K562 (cell line): Measurements from ENCODE around the gene TM9SF4. TPM values are rescaled to one million over a fixed set of nuclear protein-coding genes. Genes with fewer than 3 reads are reported as not detected.

Source experiments
- ATAC-seq: fragments of 200-7000 bp; cut with Tn5 transposase; 3 replicates; pipeline ENCODE4 v1.9.1; 2020; ENCODE audit warnings: moderate library complexity
- BruUV-seq: library from RNA; stranded (reverse); fragments of 400-500 nt; replicated peaks from 2 replicates; lab custom pipeline; 2021; lab: Mats Ljungman, UMichigan
- CTCF ChIA-PET: fragments of 300-600 bp; formaldehyde crosslinking; extraction: SDS; loops from one replicate; lab custom pipeline; 2021; ENCODE audit warnings: low intra/inter-chr PET ratio; lab: Yijun Ruan, JAX
- POLR2A ChIA-PET: fragments of 300-600, 350-650 bp; sonication (Branson Sonifier 250); formaldehyde crosslinking; extraction: SDS; loops from one replicate; lab custom pipeline; 2021; ENCODE audit warnings: antibody characterized with exemption, inconsistent platforms; lab: Yijun Ruan, JAX
- DNase-seq, 4 experiments: peaks; one replicate each; pipeline versions ENCODE4 v3.0.0 to v3.0.0-alpha.2; 2011 to 2018; ENCODE audit warnings: low spot score in 3 of 4, mixed read lengths in 3 of 4; ENCODE audit errors: extremely low read depth in 1 of 4
- FAIRE-seq: peaks from 2 replicates; lab custom pipeline; 2011; peaks lifted over from hg19 to GRCh38; lab: Jason Lieb, UNC
- H2AFZ ChIP-seq: 2 replicates; pipeline ENCODE4 v1.6.0; 2011; ENCODE audit warnings: low read depth, low read length, control low read depth, inconsistent platforms
- H3K27ac ChIP-seq: fragments of 200-600 bp; 3 replicates; pipeline ENCODE4 v1.8.0; 2011; ENCODE audit warnings: low read depth, mild to moderate bottlenecking, control low read depth, inconsistent platforms, low read length, moderate library complexity, mixed read lengths; ENCODE audit errors: extremely low read depth
- H3K27me3 ChIP-seq, 2 experiments: fragments of 300-600 bp in 1 of 2; 2 replicates in 1 of 2; 3 replicates in 1 of 2; pipeline versions ENCODE4 v1.6.0 to v1.8.0; 2011; ENCODE audit warnings: inconsistent platforms in 2 of 2, low read length in 2 of 2, mild to moderate bottlenecking in 1 of 2, mixed read lengths in 1 of 2, moderate library complexity in 1 of 2; ENCODE audit not compliant: control insufficient read depth in 2 of 2, insufficient read depth in 2 of 2
- H3K36me3 ChIP-seq: fragments of 300-600 bp; 3 replicates; pipeline ENCODE4 v1.8.0; 2011; ENCODE audit warnings: mild to moderate bottlenecking, low read length, inconsistent platforms; ENCODE audit not compliant: control insufficient read depth, insufficient read depth
- H3K4me1 ChIP-seq, 2 experiments: fragments of 200-600 bp in 1 of 2; replicated peaks in 1 of 2; 2 replicates in 1 of 2; 3 replicates in 1 of 2; pipeline versions ENCODE4 v1.5.1 to v1.8.0; 2011; ENCODE audit warnings: inconsistent platforms in 2 of 2, low read length in 2 of 2, mild to moderate bottlenecking in 1 of 2, mixed read lengths in 1 of 2, moderate library complexity in 1 of 2; ENCODE audit not compliant: control insufficient read depth in 2 of 2, insufficient read depth in 2 of 2
- H3K4me2 ChIP-seq: 2 replicates; pipeline ENCODE4 v1.6.1; 2011; ENCODE audit warnings: low read length, control low read depth, inconsistent platforms, mixed read lengths; ENCODE audit not compliant: insufficient read depth
- H3K4me3 ChIP-seq: fragments of 200-600 bp; sonication (generic), shearing (Covaris generic); 2 replicates; pipeline ENCODE4 v1.5.1; 2016; ENCODE audit warnings: control low read depth, inconsistent platforms
- H3K79me2 ChIP-seq: fragments of 200-600 bp; 3 replicates; pipeline ENCODE4 v1.8.0; 2011; ENCODE audit warnings: low read length, inconsistent platforms; ENCODE audit not compliant: control insufficient read depth, insufficient read depth
- H3K9ac ChIP-seq, 2 experiments: 2 replicates each; pipeline versions ENCODE4 v1.6.0 to v1.6.1; 2011; ENCODE audit warnings: low read depth in 2 of 2, low read length in 2 of 2, control low read depth in 1 of 2, inconsistent platforms in 1 of 2, mild to moderate bottlenecking in 1 of 2, mixed read lengths in 1 of 2; ENCODE audit not compliant: insufficient read depth in 1 of 2
- H3K9me1 ChIP-seq: one replicate; pipeline ENCODE4 v1.6.0; 2011; ENCODE audit warnings: inconsistent platforms, mild to moderate bottlenecking, low read length, moderate library complexity; ENCODE audit not compliant: control insufficient read depth, insufficient read depth
- H3K9me3 ChIP-seq: replicated peaks from 2 replicates; pipeline ENCODE4 v1.5.1; 2011; ENCODE audit warnings: low read depth, low read length, inconsistent platforms; ENCODE audit not compliant: control insufficient read depth, insufficient read depth
- H4K20me1 ChIP-seq: replicated peaks from 2 replicates; pipeline ENCODE4 v1.6.1; 2011; ENCODE audit warnings: low read length, inconsistent platforms, mixed read lengths; ENCODE audit not compliant: control insufficient read depth, insufficient read depth
- CHAMP1 ChIP-seq: fragments of 450-650 bp; IDR thresholded peaks from 2 replicates; pipeline ENCODE4 v1.6.1; 2016; ENCODE audit warnings: mild to moderate bottlenecking
- EHMT2 ChIP-seq: fragments of 450-650 bp; IDR thresholded peaks from 2 replicates; pipeline ENCODE4 v1.6.1; 2018; ENCODE audit warnings: antibody characterized with exemption
- ELK3 ChIP-seq: fragments of 450-650 bp; formaldehyde crosslinking; IDR thresholded peaks from 2 replicates; pipeline ENCODE4 v1.4.0; 2020; ENCODE audit warnings: mild to moderate bottlenecking
- FOXJ2 ChIP-seq: fragments of 200-800 bp; sonication (Bioruptor generic); IDR thresholded peaks from 2 replicates; pipeline ENCODE4 v1.6.1; 2016; ENCODE audit warnings: missing genetic modification characterization, missing compliant biosample characterization
- IFI16 ChIP-seq: fragments of 250-450 bp; sonication (Bioruptor Pico); IDR thresholded peaks from 2 replicates; pipeline ENCODE4 v2.1.2; 2022; ENCODE audit warnings: mild to moderate bottlenecking, inconsistent platforms
- NFIX ChIP-seq: fragments of 250-450 bp; sonication (Bioruptor Pico); IDR thresholded peaks from 2 replicates; pipeline ENCODE4 v1.4.0; 2020; ENCODE audit warnings: low read depth, mild to moderate bottlenecking, moderate library complexity
- NR0B1 ChIP-seq: fragments of 450-650 bp; IDR thresholded peaks from one replicate; pipeline ENCODE4 v1.6.1; 2018; ENCODE audit warnings: mild to moderate bottlenecking, moderate library complexity; ENCODE audit not compliant: partially characterized antibody
- POLR2B ChIP-seq: fragments of 450-650 bp; IDR thresholded peaks from 2 replicates; pipeline ENCODE4 v1.6.1; 2018; ENCODE audit warnings: low read depth; ENCODE audit not compliant: partially characterized antibody
- PRPF4 ChIP-seq: fragments of 200-400 bp; formaldehyde crosslinking; IDR thresholded peaks from one replicate; pipeline ENCODE4 v1.6.1; 2017; ENCODE audit warnings: low read length, low read depth, mild to moderate bottlenecking; ENCODE audit not compliant: insufficient read depth, poor library complexity, severe bottlenecking
- RFX5 ChIP-seq: IDR thresholded peaks from 2 replicates; pipeline ENCODE4 v1.6.1; 2011; ENCODE audit warnings: low read depth, mild to moderate bottlenecking, improper control_type of control experiment, low read length
- SMARCA5 ChIP-seq: fragments of 450-650 bp; IDR thresholded peaks from 2 replicates; pipeline ENCODE4 v1.6.1; 2016
- SREBF1 ChIP-seq: fragments of 150-350 bp; IDR thresholded peaks from 2 replicates; pipeline ENCODE4 v1.6.1; 2014; ENCODE audit warnings: antibody characterized with exemption, low read depth, low read length, borderline replicate concordance
- STAT5B ChIP-seq: fragments of 250-450 bp; sonication (Bioruptor Pico); IDR thresholded peaks from 2 replicates; pipeline ENCODE4 v1.8.0; 2021; ENCODE audit warnings: mild to moderate bottlenecking, inconsistent platforms
- ZC3H4 ChIP-seq: sonication (generic); formaldehyde crosslinking; IDR thresholded peaks from 2 replicates; pipeline ENCODE4 v1.9.0; 2021; ENCODE audit warnings: missing genetic modification reagents, borderline replicate concordance
- ZNF277 ChIP-seq: fragments of 250-450 bp; sonication (Bioruptor Pico); IDR thresholded peaks from 2 replicates; pipeline ENCODE4 v1.8.0; 2022; ENCODE audit warnings: inconsistent platforms, mild to moderate bottlenecking, moderate library complexity, borderline replicate concordance
- ZNF511 ChIP-seq: sonication (generic); formaldehyde crosslinking; IDR thresholded peaks from 2 replicates; pipeline ENCODE4 v1.8.0; 2022; ENCODE audit warnings: mild to moderate bottlenecking, missing genetic modification reagents
- WGBS: fragments of 100-300 bp; shearing (Covaris generic); methylation state at CpG from one replicate; pipeline ENCODE4 v1.1.6; 2016; ENCODE audit warnings: low coverage, mixed read lengths; ENCODE audit not compliant: insufficient coverage; ENCODE audit errors: missing lambda C conversion rate; 5-methylcytosine and 5-hydroxymethylcytosine counted together
- in situ Hi-C: fragments of 300-500 bp; cut with MboI; formaldehyde crosslinking; loops from 4 replicates; pipeline ENCODE4 v1.15.0; 2018; ENCODE audit warnings: inconsistent platforms, mixed read lengths
- intact Hi-C: fragments of 100-400 bp; cut with micrococcal nuclease; formaldehyde crosslinking; loops from 2 replicates; pipeline ENCODE4 v1.14.2; 2022
- polyA plus RNA-seq, 8 experiments: library from polyadenylated mRNA; depleted of rRNA in 4 of 8; stranded (reverse) in 5 of 8; unstranded in 3 of 8; fragments of >200 nt; fragmentation: Nextera tagmentation in 2 of 8; fragmentation: Illumina TruSeq in 1 of 8; extraction: Ambion mirVana in 2 of 8; extraction: Trizol in 1 of 8; gene quantifications; 2 replicates each; pipeline versions ENCODE4 v1.2.1 to v1.2.3, GENCODE V29; 2011 to 2014; ENCODE audit warnings: inconsistent platforms in 1 of 8, missing spikeins in 1 of 8
- total RNA-seq, 7 experiments: library from RNA; depleted of rRNA in 6 of 7; stranded (reverse); fragments of >200 nt in 6 of 7; fragmentation: Illumina TruSeq in 2 of 7; extraction: Trizol in 2 of 7; gene quantifications; 2 replicates each; pipeline versions ENCODE4 v1.2.1 to v1.2.3, GENCODE V29; 2011 to 2021; ENCODE audit warnings: low replicate concordance in 1 of 7

Gene TM9SF4
- total and polyA plus RNA-seq, 9 of the 15 experiments (the other 6 are each of a cell fraction or from before 2014, with no cell fraction given): 14.5 to 46.3 (median 26.9) TPM

GRCh38 chr20:32128167-32128566 is 18.7 kb downstream of the TM9SF4 start (continued):
- TF ChIP-seq ZNF277 (CRISPR knock-in tag) (no peak), POLR2B (no peak), SMARCA5 (no peak), EHMT2 (no peak), PRPF4 (no peak), RFX5 (no peak), ELK3 (CRISPR knock-in tag) (no peak), ZC3H4 (CRISPR knock-in tag) (no peak), NFIX (CRISPR knock-in tag) (no peak)

GRCh38 chr20:32129863-32130262 is 20.3 kb downstream of the TM9SF4 start:
- no peak overlapping the region for H3K9ac ChIP-seq
- BruUV-seq: no TSS peak
- no peak overlapping the region for H3K4me2 ChIP-seq
- no peaks in the 10 kb centered on the region for H3K27me3 ChIP-seq
- no peak for FAIRE-seq
- no peak overlapping the region for H3K4me3 ChIP-seq
- intact Hi-C loops: no loop called here
- POLR2A ChIA-PET: interaction anchor here (1.0 to 2.2 kb wide), 2 partner anchors 11 to 13 kb away, joined by 3 to 6 read pairs; no protein-coding TSS in a partner anchor
- no peak overlapping the region for H3K27ac ChIP-seq
- DNase-seq: no peak
- H2AFZ ChIP-seq: no peak overlapping the region
- no peaks in the 10 kb centered on the region for H3K9me3 ChIP-seq
- no peaks in the 10 kb centered on the region for H3K9me1 ChIP-seq
- peaks cover 48% of the 10 kb centered on the region for H3K79me2 ChIP-seq
- WGBS: 95% methylated on average over 5 of the region's 5 CpGs
- no peak for ATAC-seq
- peaks cover 40% of the 10 kb centered on the region for H3K36me3 ChIP-seq
- CTCF ChIA-PET: no interaction called here
- H3K4me1 ChIP-seq: no peaks in the 10 kb centered on the region
- H4K20me1 ChIP-seq: peaks cover 22% of the 10 kb centered on the region
- in situ Hi-C loops: no loop called here
- TF ChIP-seq IFI16 (CRISPR knock-in tag) (no peak), SREBF1 (no peak), ZNF511 (CRISPR knock-in tag) (no peak), NR0B1 (no peak), STAT5B (CRISPR knock-in tag) (no peak), FOXJ2 (tag) (no peak), CHAMP1 (no peak)
